PC-9 (cell line): Measurements from ENCODE around the gene FAM3D.

Experiments used
- EZH2 ChIP-seq: fragments of 200-600 bp; sonication (generic); IDR thresholded peaks from 2 replicates; pipeline ENCODE4 v1.8.0; 2017; ENCODE audit warnings: antibody characterized with exemption, low read depth
- TF ChIP-seq, protein P1 (sequence below): fragments of 200-600 bp; sonication (generic); conservative IDR thresholded peaks from 2 replicates; pipeline ENCODE4 v1.6.1; 2017; ENCODE audit warnings: mixed run types, antibody characterized with exemption, mild to moderate bottlenecking, moderate library complexity

DNA sequence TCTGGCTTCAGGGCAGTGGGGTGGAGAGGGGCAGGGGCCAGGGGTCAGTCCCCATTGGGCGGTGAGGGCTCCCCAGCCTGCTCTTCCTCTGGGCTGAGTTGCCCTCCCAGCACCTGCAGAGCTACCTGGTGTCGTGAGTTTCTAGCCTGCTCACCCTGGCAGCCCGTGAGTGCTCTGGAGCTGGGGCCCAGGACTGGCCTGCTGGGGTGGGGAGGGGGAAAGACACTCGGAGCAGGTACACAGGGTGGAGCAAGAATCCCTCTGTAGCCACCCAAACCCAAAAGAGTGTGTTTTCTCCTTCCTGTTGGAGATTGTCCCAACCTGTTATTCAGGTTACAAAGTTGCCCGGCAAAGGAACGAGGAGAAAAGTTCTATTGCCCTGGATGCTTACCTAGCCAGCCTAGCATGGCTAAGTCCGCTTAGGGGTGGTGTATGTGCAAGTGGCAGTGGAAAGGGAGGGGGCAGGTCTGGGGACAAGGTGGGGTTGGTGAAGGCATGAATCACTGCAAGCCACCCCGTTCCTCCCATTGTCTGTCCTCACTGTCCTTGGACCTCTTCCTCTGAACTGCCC is 8.9 kb downstream of the FAM3D start:
- TF ChIP-seq, protein P1, sequence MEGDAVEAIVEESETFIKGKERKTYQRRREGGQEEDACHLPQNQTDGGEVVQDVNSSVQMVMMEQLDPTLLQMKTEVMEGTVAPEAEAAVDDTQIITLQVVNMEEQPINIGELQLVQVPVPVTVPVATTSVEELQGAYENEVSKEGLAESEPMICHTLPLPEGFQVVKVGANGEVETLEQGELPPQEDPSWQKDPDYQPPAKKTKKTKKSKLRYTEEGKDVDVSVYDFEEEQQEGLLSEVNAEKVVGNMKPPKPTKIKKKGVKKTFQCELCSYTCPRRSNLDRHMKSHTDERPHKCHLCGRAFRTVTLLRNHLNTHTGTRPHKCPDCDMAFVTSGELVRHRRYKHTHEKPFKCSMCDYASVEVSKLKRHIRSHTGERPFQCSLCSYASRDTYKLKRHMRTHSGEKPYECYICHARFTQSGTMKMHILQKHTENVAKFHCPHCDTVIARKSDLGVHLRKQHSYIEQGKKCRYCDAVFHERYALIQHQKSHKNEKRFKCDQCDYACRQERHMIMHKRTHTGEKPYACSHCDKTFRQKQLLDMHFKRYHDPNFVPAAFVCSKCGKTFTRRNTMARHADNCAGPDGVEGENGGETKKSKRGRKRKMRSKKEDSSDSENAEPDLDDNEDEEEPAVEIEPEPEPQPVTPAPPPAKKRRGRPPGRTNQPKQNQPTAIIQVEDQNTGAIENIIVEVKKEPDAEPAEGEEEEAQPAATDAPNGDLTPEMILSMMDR, result no peak
- no peak for TF ChIP-seq EZH2
